Stomach (tissue), 9 donors: ENCODE results near the gene ACIN1. TPM values are rescaled to one million over a fixed set of nuclear protein-coding genes. Genes with fewer than 3 reads are reported as not detected.
A peak's percentile ranks its signal among the peaks of the same experiment; 100 is the strongest.
"Not testable (repeated sequence)": the region's sequence is repeated elsewhere in the genome, so short reads cannot be mapped to it uniquely, and the experiment has no call there.

Experiments used
- DNase-seq, 2 donors: peaks; one replicate each; pipeline versions ENCODE4 v3.0.0 to v3.0.0-alpha.2; 2013 to 2019
- H3K27ac ChIP-seq, 5 donors: fragments of 200-600 bp in 4 of 5; sonication (generic) in 4 of 5; one replicate each; pipeline ENCODE4 v1.5.1; 2013 to 2019; ENCODE audit warnings: mild to moderate bottlenecking in 1 of 5, moderate library complexity in 1 of 5
- H3K27me3 ChIP-seq, 3 donors: fragments of 200-600 bp; sonication (generic); one replicate each; pipeline ENCODE4 v1.5.1; 2017 to 2019; ENCODE audit warnings: mixed run types in 1 of 3
- H3K36me3 ChIP-seq, 4 donors: fragments of 200-600 bp; sonication (generic); 1 replicate in 3 of 4; 2 replicates in 1 of 4; pipeline ENCODE4 v1.5.1; 2016 to 2019
- H3K4me1 ChIP-seq, 4 donors: fragments of 200-600 bp; sonication (generic); one replicate each; pipeline ENCODE4 v1.5.1; 2016 to 2019
- H3K4me3 ChIP-seq, 4 donors: fragments of 200-600 bp; sonication (generic) in 3 of 4; one replicate each; pipeline ENCODE4 v1.5.1; 2016 to 2019; ENCODE audit warnings: mild to moderate bottlenecking in 1 of 4
- H3K9me3 ChIP-seq, 4 donors: fragments of 200-600 bp; sonication (generic); one replicate each; pipeline ENCODE4 v1.5.1; 2016 to 2019
- CTCF ChIP-seq, 7 experiments: fragments of 450-650 bp in 4 of 7; fragments of 200-600 bp in 3 of 7; sonication (generic) in 3 of 7; IDR thresholded peaks; one replicate each; pipeline ENCODE4 v1.5.1; 2016 to 2019; ENCODE audit warnings: antibody characterized with exemption in 7 of 7, control low read depth in 2 of 7, mild to moderate bottlenecking in 1 of 7
- EP300 ChIP-seq: sonication (generic); formaldehyde crosslinking; IDR thresholded peaks from one replicate; pipeline ENCODE4 v1.6.1; 2017; ENCODE audit warnings: antibody characterized with exemption
- POLR2A ChIP-seq, 4 donors: fragments of 450-650 bp; IDR thresholded peaks; one replicate each; pipeline ENCODE4 v1.6.1; 2016; ENCODE audit warnings: antibody characterized with exemption in 4 of 4, control low read depth in 2 of 4, mild to moderate bottlenecking in 1 of 4, moderate library complexity in 1 of 4
- POLR2AphosphoS5 ChIP-seq, 3 donors: sonication (generic); formaldehyde crosslinking; IDR thresholded peaks; one replicate each; pipeline ENCODE4 v1.6.1; 2016; ENCODE audit warnings: antibody characterized with exemption in 3 of 3
- WGBS, 5 donors: extraction: QIAGEN DNeasy Blood & Tissue Kit in 3 of 5; methylation state at CpG; one replicate each; pipeline versions ENCODE4 v1.1.5 to v1.1.7; 2013 to 2018; 5-methylcytosine and 5-hydroxymethylcytosine counted together
- intact Hi-C: fragments of 100-400 bp; cut with DNase I; formaldehyde crosslinking; loops from one replicate; pipeline ENCODE4 v1.15.1; 2023; ENCODE audit warnings: low total_unique reads
- polyA plus RNA-seq, 3 donors: library from polyadenylated mRNA; stranded (reverse); fragments of 200-250 nt; gene quantifications; one replicate each; pipeline ENCODE4 v1.2.3, GENCODE V29; 2013
- total RNA-seq, 5 donors: library from RNA; depleted of rRNA; stranded (reverse); fragments of >200 nt; gene quantifications; one replicate each; pipeline versions ENCODE4 v1.1.0 to v1.2.3, GENCODE V29; 2014 to 2016
- donor health status: healthy with polysubstance abuse.
- donor health status: Bipolar disorder and iron deficiency.
- donor health status: healthy.

Gene ACIN1
- total and polyA plus RNA-seq, 8 donors, result 37.1 to 232 (median 117) TPM

- H3K9me3 ChIP-seq, result no peaks in the 10 kb centered on the region
- no peak overlapping the region for H3K4me3 ChIP-seq
- no peak overlapping the region for H3K27ac ChIP-seq
- H3K27me3 ChIP-seq, result no peaks in the 10 kb centered on the region
- no peaks in the 10 kb centered on the region for H3K4me1 ChIP-seq
- intact Hi-C loops, result no loop called here
- H3K36me3 ChIP-seq, result peaks cover 0 to 7% (median 0%) of the 10 kb centered on the region in 4 donors
- DNase-seq, result no peak
- no peak for TF ChIP-seq EP300
- no peak for TF ChIP-seq POLR2A (IDR thresholded peaks at IDR 0.05)
- TF ChIP-seq POLR2AphosphoS5 (IDR thresholded peaks at IDR 0.05), result no peak
- no peak for TF ChIP-seq CTCF (IDR thresholded peaks at IDR 0.05)
These were observed 76.8 kb downstream of the ACIN1 start for GRCh38 chr14:23018107-23018506.

GRCh38 chr14:23017091-23017490 is 77.8 kb downstream of the ACIN1 start:
- 72 to 87% (median 79%) methylated on average over 5 of the region's 5 CpGs for WGBS, 5 donors
- H3K36me3 ChIP-seq, result no peaks in the 10 kb centered on the region
- no peak overlapping the region for H3K4me3 ChIP-seq
- no peaks in the 10 kb centered on the region for H3K9me3 ChIP-seq
- DNase-seq, result no peak
- H3K4me1 ChIP-seq, result no peaks in the 10 kb centered on the region
- no peak overlapping the region for H3K27ac ChIP-seq
- TF ChIP-seq EP300, result no peak
- H3K27me3 ChIP-seq, result no peaks in the 10 kb centered on the region
- intact Hi-C loops, result no loop called here

GRCh38 chr14:23015618-23016017 is 79.3 kb downstream of the ACIN1 start:
- WGBS, 5 donors, result 77 to 90% (median 81%) methylated on average over 4 of the region's 4 CpGs
- intact Hi-C loops, result no loop called here
- H3K4me1 ChIP-seq, result peaks cover 0 to 1% (median 0%) of the 10 kb centered on the region in 4 donors
- H3K4me3 ChIP-seq, result no peak overlapping the region
- no peaks in the 10 kb centered on the region for H3K9me3 ChIP-seq
- no peak overlapping the region for H3K27ac ChIP-seq
- TF ChIP-seq POLR2AphosphoS5 (IDR thresholded peaks at IDR 0.05) (no peak), EP300 (no peak), POLR2A (IDR thresholded peaks at IDR 0.05) (no peak), CTCF (IDR thresholded peaks at IDR 0.05) (no peak)
- DNase-seq, result no peak
- H3K27me3 ChIP-seq, result no peaks in the 10 kb centered on the region
- no peaks in the 10 kb centered on the region for H3K36me3 ChIP-seq

- H3K4me3 ChIP-seq, H3K9me3 ChIP-seq, intact Hi-C loops, H3K27ac ChIP-seq, H3K27me3 ChIP-seq, DNase-seq, H3K36me3 ChIP-seq: not testable (repeated sequence)
- 83 to 91% (median 86%) methylated on average over 5 of the region's 5 CpGs for WGBS, 5 donors
- H3K4me1 ChIP-seq, result peaks cover 3 to 16% (median 7%) of the 10 kb centered on the region in 4 donors
These were observed 81.2 kb downstream of the ACIN1 start for GRCh38 chr14:23013749-23014054.

- Histone ChIP-seq H3K9me3 (no peaks in the 10 kb centered on the region), H3K4me1 (peaks cover 4 to 17% (median 10%) of the 10 kb centered on the region in 4 donors), H3K36me3 (no peaks in the 10 kb centered on the region), H3K27ac (no peak overlapping the region), H3K4me3 (no peak overlapping the region), H3K27me3 (no peaks in the 10 kb centered on the region)
- TF ChIP-seq POLR2A (IDR thresholded peaks at IDR 0.05) (no peak), EP300 (no peak), POLR2AphosphoS5 (IDR thresholded peaks at IDR 0.05) (no peak), CTCF (IDR thresholded peaks at IDR 0.05) (no peak)
- peak in 1 of 2 donors; percentile 47 for DNase-seq
- 45 to 69% (median 55%) methylated on average over 6 of the region's 6 CpGs for WGBS, 5 donors
- intact Hi-C loops, result no loop called here
These were observed 81.7 kb downstream of the ACIN1 start for GRCh38 chr14:23013054-23013748.
